K562 (cell line): ENCODE results near the gene MEF2C. TPM values are rescaled to one million over a fixed set of nuclear protein-coding genes. Genes with fewer than 3 reads are reported as not detected.

ENCODE experiments used
- AFF1 ChIP-seq, 2 experiments: fragments of 450-650 bp; IDR thresholded peaks; 2 replicates each; pipeline ENCODE4 v1.6.1; 2018; ENCODE audit warnings: mild to moderate bottlenecking in 2 of 2, low read depth in 1 of 2; ENCODE audit not compliant: partially characterized antibody in 2 of 2
- ATF7 ChIP-seq: fragments of 450-650 bp; IDR thresholded peaks from 2 replicates; pipeline ENCODE4 v1.7.1; 2014; ENCODE audit warnings: mild to moderate bottlenecking, moderate library complexity
- ELF4 ChIP-seq: fragments of 450-650 bp; formaldehyde crosslinking; IDR thresholded peaks from 2 replicates; pipeline ENCODE4 v1.4.0; 2022; ENCODE audit warnings: missing genetic modification characterization
- FOXO4 ChIP-seq: fragments of 450-650 bp; formaldehyde crosslinking; IDR thresholded peaks from 2 replicates; pipeline ENCODE4 v1.4.0; 2020; ENCODE audit warnings: mild to moderate bottlenecking, moderate library complexity
- HDAC1 ChIP-seq, 2 experiments: fragments of 450-650 bp; IDR thresholded peaks; 2 replicates each; pipeline ENCODE4 v1.6.1; 2016 to 2017; ENCODE audit warnings: inconsistent platforms in 1 of 2, mild to moderate bottlenecking in 1 of 2, moderate library complexity in 1 of 2
- KDM4B ChIP-seq, 2 experiments: fragments of 450-650 bp in 1 of 2; sonication (generic) in 1 of 2; IDR thresholded peaks; 2 replicates each; pipeline ENCODE4 v1.6.1; 2016 to 2017; ENCODE audit warnings: borderline replicate concordance in 2 of 2, antibody characterized with exemption in 1 of 2, low read depth in 1 of 2, mild to moderate bottlenecking in 1 of 2
- MEF2D ChIP-seq: conservative IDR thresholded peaks from 2 replicates; pipeline ENCODE4 v1.6.1; 2016; ENCODE audit warnings: low read depth, missing genetic modification characterization, missing compliant biosample characterization
- SIRT6 ChIP-seq: IDR thresholded peaks from one replicate; pipeline ENCODE4 v1.6.1; 2012; ENCODE audit warnings: low read depth, mild to moderate bottlenecking, control low read depth, inconsistent platforms, low read length, moderate library complexity
- ZNF146 ChIP-seq: IDR thresholded peaks from one replicate; pipeline ENCODE4 v1.6.1; 2018; ENCODE audit warnings: missing compliant biosample characterization; ENCODE audit not compliant: unreplicated experiment
- ZNF609 ChIP-seq: sonication (generic); formaldehyde crosslinking; IDR thresholded peaks from 2 replicates; pipeline ENCODE4 v1.8.1; 2023; ENCODE audit warnings: missing genetic modification reagents, mild to moderate bottlenecking, borderline replicate concordance
- polyA plus RNA-seq, 8 experiments: library from polyadenylated mRNA; depleted of rRNA in 4 of 8; stranded (reverse) in 5 of 8; unstranded in 3 of 8; fragments of >200 nt; fragmentation: Nextera tagmentation in 2 of 8; fragmentation: Illumina TruSeq in 1 of 8; extraction: Ambion mirVana in 2 of 8; extraction: Trizol in 1 of 8; gene quantifications; 2 replicates each; pipeline versions ENCODE4 v1.2.1 to v1.2.3, GENCODE V29; 2011 to 2014; ENCODE audit warnings: inconsistent platforms in 1 of 8, missing spikeins in 1 of 8
- total RNA-seq, 7 experiments: library from RNA; depleted of rRNA in 6 of 7; stranded (reverse); fragments of >200 nt in 6 of 7; fragmentation: Illumina TruSeq in 2 of 7; extraction: Trizol in 2 of 7; gene quantifications; 2 replicates each; pipeline versions ENCODE4 v1.2.1 to v1.2.3, GENCODE V29; 2011 to 2021; ENCODE audit warnings: low replicate concordance in 1 of 7
- TF ChIP-seq, protein P1 (sequence below): fragments of 450-650 bp; IDR thresholded peaks from 2 replicates; pipeline ENCODE4 v1.6.1; 2016; ENCODE audit warnings: borderline replicate concordance

MEF2C gene
- total and polyA plus RNA-seq, 9 of the 15 experiments (the other 6 are each of a cell fraction or from before 2014, with no cell fraction given): 25.1 to 67.8 (median 58.3) TPM

GRCh38 chr5:88826646-88827585 lies 56.1 kb downstream of the MEF2C start (continued):
- TF ChIP-seq, protein P1, sequence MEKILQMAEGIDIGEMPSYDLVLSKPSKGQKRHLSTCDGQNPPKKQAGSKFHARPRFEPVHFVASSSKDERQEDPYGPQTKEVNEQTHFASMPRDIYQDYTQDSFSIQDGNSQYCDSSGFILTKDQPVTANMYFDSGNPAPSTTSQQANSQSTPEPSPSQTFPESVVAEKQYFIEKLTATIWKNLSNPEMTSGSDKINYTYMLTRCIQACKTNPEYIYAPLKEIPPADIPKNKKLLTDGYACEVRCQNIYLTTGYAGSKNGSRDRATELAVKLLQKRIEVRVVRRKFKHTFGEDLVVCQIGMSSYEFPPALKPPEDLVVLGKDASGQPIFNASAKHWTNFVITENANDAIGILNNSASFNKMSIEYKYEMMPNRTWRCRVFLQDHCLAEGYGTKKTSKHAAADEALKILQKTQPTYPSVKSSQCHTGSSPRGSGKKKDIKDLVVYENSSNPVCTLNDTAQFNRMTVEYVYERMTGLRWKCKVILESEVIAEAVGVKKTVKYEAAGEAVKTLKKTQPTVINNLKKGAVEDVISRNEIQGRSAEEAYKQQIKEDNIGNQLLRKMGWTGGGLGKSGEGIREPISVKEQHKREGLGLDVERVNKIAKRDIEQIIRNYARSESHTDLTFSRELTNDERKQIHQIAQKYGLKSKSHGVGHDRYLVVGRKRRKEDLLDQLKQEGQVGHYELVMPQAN: no peak
- peak; percentile 18; the same call in 1 of the 2 replicates for TF ChIP-seq ATF7
- TF ChIP-seq MEF2D: 0 out of 2 replicates have a peak, but pooled peaks have one; percentile 31
- no peak for TF ChIP-seq ZNF609 (CRISPR knock-in tag)
- TF ChIP-seq ELF4: no peak
- TF ChIP-seq ZNF146: no peak
- TF ChIP-seq AFF1 (IDR thresholded peaks at IDR 0.05; ENCODE audit: low read depth in 1 of 2, partially characterized antibody in 2 of 2): peak in 1 of 2 experiments; percentile 72
- no peak for TF ChIP-seq SIRT6
- TF ChIP-seq FOXO4 (CRISPR knock-in tag): no peak
- peak in 1 of 2 experiments; percentile 69; a peak in 2 of 4 replicates for TF ChIP-seq HDAC1 (IDR thresholded peaks at IDR 0.05)
- no peak for TF ChIP-seq KDM4B (IDR thresholded peaks at IDR 0.05; ENCODE audit: borderline replicate concordance in 2 of 2, low read depth in 1 of 2)
